ENCODE measurements around the gene PSD4. TPM values are rescaled to one million over a fixed set of nuclear protein-coding genes. Genes with fewer than 3 reads are reported as not detected.

Gene PSD4
- total and polyA plus RNA-seq, 2 of the 8 experiments (the other 6 are each of a cell fraction or from before 2014, with no cell fraction given) = 0.53 to 1.2 TPM

GRCh38 chr2:113133704-113134598 is 39.8 kb upstream of the PSD4 start:
- Histone ChIP-seq H2BK120ac (replicated peaks; ENCODE audit: low read depth, low read length) (no peak overlapping the region), H2AFZ (ENCODE audit: low read length) (no peak overlapping the region), H3K27ac (ENCODE audit: low read depth, low read length) (no peak overlapping the region), H3K23me2 (ENCODE audit: low read depth, low read length) (no peaks in the 10 kb centered on the region), H3K14ac (ENCODE audit: insufficient read length) (no peak overlapping the region), H3K18ac (ENCODE audit: extremely low read depth, low read length) (no peak overlapping the region), H3K4ac (replicated peaks; ENCODE audit: insufficient read length, low read depth, low read length) (no peak overlapping the region), H4K8ac (ENCODE audit: extremely low read depth, insufficient read depth, low read length) (no peak overlapping the region), H3K4me3 (ENCODE audit: extremely low read depth in 1 of 4, insufficient read depth in 2 of 4, low read depth in 3 of 4, low read length in 4 of 4) (no peak overlapping the region), H4K20me1 (replicated peaks in 1 of 2; ENCODE audit: control insufficient read depth in 1 of 2, insufficient read depth in 2 of 2, low read length in 2 of 2) (no peaks in the 10 kb centered on the region), H3K79me1 (ENCODE audit: low read depth, low read length) (no peaks in the 10 kb centered on the region), H3K4me2 (ENCODE audit: insufficient read depth in 1 of 2, low read depth in 2 of 2, low read length in 2 of 2) (no peak overlapping the region), H2BK15ac (ENCODE audit: low read length) (no peak overlapping the region), H3K4me1 (replicated peaks in 1 of 4; ENCODE audit: control insufficient read depth in 3 of 4, insufficient read depth in 4 of 4, low read length in 3 of 4) (no peaks in the 10 kb centered on the region), H3K79me2 (ENCODE audit: control insufficient read depth in 1 of 2, insufficient read depth in 2 of 2, low read length in 2 of 2) (no peaks in the 10 kb centered on the region), H4K91ac (replicated peaks; ENCODE audit: insufficient read length, low read length) (no peak overlapping the region), H2BK5ac (ENCODE audit: low read depth, low read length) (no peak overlapping the region), H3K23ac (ENCODE audit: insufficient read length) (no peak overlapping the region), H3K56ac (replicated peaks; ENCODE audit: insufficient read length, low read depth, low read length) (no peak overlapping the region), H3K9me3 (ENCODE audit: insufficient read depth in 2 of 2, low read depth in 1 of 2, low read length in 1 of 2) (no peaks in the 10 kb centered on the region), H3K36me3 (ENCODE audit: control insufficient read depth in 2 of 4, insufficient read depth in 4 of 4, low read length in 3 of 4) (no peaks in the 10 kb centered on the region), H2BK20ac (ENCODE audit: low read length) (no peak overlapping the region), H2AK5ac (ENCODE audit: low read depth, low read length) (no peak overlapping the region), H3K27me3 (replicated peaks in 1 of 4; ENCODE audit: control insufficient read depth in 3 of 4, extremely low read depth in 1 of 4, insufficient read depth in 3 of 4, low read length in 3 of 4) (no peaks in the 10 kb centered on the region), H4K5ac (ENCODE audit: insufficient read length, low read depth, low read length) (no peak overlapping the region), H3K9ac (replicated peaks in 1 of 4; ENCODE audit: extremely low read depth in 1 of 4, low read depth in 3 of 4, low read length in 3 of 4) (no peak overlapping the region), H2BK12ac (ENCODE audit: low read depth, low read length) (no peak overlapping the region)
- DNase-seq (ENCODE audit: low read depth in 1 of 2, low spot score in 2 of 2) = peak in 1 of 2 experiments; percentile 20
- FAIRE-seq = no peak
- ChIA-PET CTCF (ENCODE audit: partially characterized antibody) (interaction anchor here (0.7 to 12.3 kb wide), 9 partner anchors 11 to 255 kb away, joined by 3 to 253 read pairs (median 8); partner anchors contain the start of gene PSD4), POLR2A (ENCODE audit: partially characterized antibody) (interaction anchor here (0.7 kb wide), 1 partner anchor 15 kb away, joined by 3 read pairs; no protein-coding TSS in a partner anchor)
- 91% methylated on average over 7 of the region's 7 CpGs; no CpG with 5 or more reads in 1 of the 2 experiments for WGBS, 2 experiments (ENCODE audit: extremely low coverage in 1 of 2, insufficient coverage in 1 of 2, insufficient read length in 1 of 2, insufficient replicate concordance in 2 of 2, low coverage in 1 of 2, low lambda C conversion rate in 2 of 2, missing lambda C conversion rate in 1 of 2)
- TF ChIP-seq SP1 (IDR thresholded peaks at IDR 0.05; ENCODE audit: low read depth, low read length) (no peak), SP2 (IDR thresholded peaks at IDR 0.05; ENCODE audit: low read length) (no peak), RFX5 (IDR thresholded peaks at IDR 0.05; ENCODE audit: borderline replicate concordance, low read depth, low read length) (no peak), SIX5 (IDR thresholded peaks at IDR 0.05; ENCODE audit: low read depth, low read length) (no peak), ASH2L (IDR thresholded peaks at IDR 0.05; ENCODE audit: low read length) (no peak), RNF2 (IDR thresholded peaks at IDR 0.05; ENCODE audit: borderline replicate concordance, low read depth, low read length, missing control alignments, poor library complexity, severe bottlenecking) (no peak), NANOG (IDR thresholded peaks at IDR 0.05; ENCODE audit: insufficient read depth, low read depth, low read length, poor library complexity, severe bottlenecking) (no peak), CHD1 (IDR thresholded peaks at IDR 0.05; ENCODE audit: low read depth, low read length) (no peak), BRCA1 (IDR thresholded peaks at IDR 0.05; ENCODE audit: low read depth, low read length) (no peak), CEBPB (IDR thresholded peaks at IDR 0.05; ENCODE audit: low read depth, low read length) (no peak), GABPA (IDR thresholded peaks at IDR 0.05; ENCODE audit: borderline replicate concordance, insufficient read depth, low read length) (no peak)
